Tongue (tissue), 2 donors: Measurements from ENCODE around the gene IRAK1BP1. TPM values are rescaled to one million over a fixed set of nuclear protein-coding genes. Genes with fewer than 3 reads are reported as not detected.
"Not testable (repeated sequence)": the region's sequence is repeated elsewhere in the genome, so short reads cannot be mapped to it uniquely, and the experiment has no call there.

Source experiments
- DNase-seq: peaks from one replicate; pipeline ENCODE4 v3.0.0-alpha.2; 2015
- total RNA-seq: library from RNA; depleted of rRNA; stranded (reverse); fragments of >200 nt; gene quantifications from one replicate; pipeline ENCODE4 v1.2.3, GENCODE V29; 2014

Gene IRAK1BP1
- total RNA-seq = 8.0 TPM

- peak; percentile 94 for DNase-seq
These were observed at the start of gene IRAK1BP1 for GRCh38 chr6:78867370-78868040. IRAK1BP1 (plus strand) TSS chr6:78867551; CDS start chr6:78867577, 26 bp downstream.

GRCh38 chr6:78824045-78824444 lies 43.3 kb upstream of the IRAK1BP1 start:
- no peak for DNase-seq

- no peak for DNase-seq
These were observed 37.9 kb upstream of the IRAK1BP1 start for GRCh38 chr6:78829407-78829806.

GRCh38 chr6:78830805-78831204 lies 36.5 kb upstream of the IRAK1BP1 start:
- DNase-seq = no peak

- peak; percentile 5 for DNase-seq
These were observed 35.9 kb upstream of the IRAK1BP1 start for GRCh38 chr6:78831492-78831891.

- no peak for DNase-seq
These were observed 35.1 kb upstream of the IRAK1BP1 start for GRCh38 chr6:78832091-78832808.

- no peak for DNase-seq
These were observed 31.5 kb upstream of the IRAK1BP1 start for GRCh38 chr6:78835817-78836216.

GRCh38 chr6:78836598-78836997 lies 30.8 kb upstream of the IRAK1BP1 start:
- DNase-seq = no peak

GRCh38 chr6:78841111-78841510 lies 26.2 kb upstream of the IRAK1BP1 start:
- DNase-seq = no peak

GRCh38 chr6:78842953-78843352 lies 24.4 kb upstream of the IRAK1BP1 start:
- no peak for DNase-seq

- DNase-seq = peak; percentile 40
These were observed 22.5 kb upstream of the IRAK1BP1 start for GRCh38 chr6:78844899-78845298.

- DNase-seq = no peak
These were observed 21.8 kb upstream of the IRAK1BP1 start for GRCh38 chr6:78845567-78845966.

GRCh38 chr6:78850621-78851020 lies 16.7 kb upstream of the IRAK1BP1 start:
- DNase-seq = no peak

- no peak for DNase-seq
These were observed 16.2 kb upstream of the IRAK1BP1 start for GRCh38 chr6:78851156-78851555.

- DNase-seq = no peak
These were observed 12.8 kb upstream of the IRAK1BP1 start for GRCh38 chr6:78854546-78854945.

GRCh38 chr6:78858339-78858938 lies 8.9 kb upstream of the IRAK1BP1 start:
- DNase-seq = not testable (repeated sequence)

GRCh38 chr6:78861509-78861908 lies 5.8 kb upstream of the IRAK1BP1 start:
- DNase-seq = no peak

GRCh38 chr6:78863576-78863975 lies 3.8 kb upstream of the IRAK1BP1 start:
- DNase-seq = no peak

GRCh38 chr6:78864957-78865356 lies 2.4 kb upstream of the IRAK1BP1 start:
- DNase-seq = no peak

GRCh38 chr6:78867020-78867369 lies 356 bp upstream of the IRAK1BP1 start:
- DNase-seq = no peak

- DNase-seq = no peak
These were observed 765 bp downstream of the IRAK1BP1 start for GRCh38 chr6:78868116-78868515.

- no peak for DNase-seq
These were observed 8.2 kb downstream of the IRAK1BP1 start for GRCh38 chr6:78875505-78875904.

- no peak for DNase-seq
These were observed 16.3 kb downstream of the IRAK1BP1 start for GRCh38 chr6:78883651-78884050.

GRCh38 chr6:78889901-78890300 lies 22.6 kb downstream of the IRAK1BP1 start:
- not testable (repeated sequence) for DNase-seq
